Hepatocyte (in vitro differentiated cells): ENCODE measurements around the gene SPINK6.

Experiments
- EZH2 ChIP-seq: fragments of 200-600 bp; sonication (generic); IDR thresholded peaks from 2 replicates; pipeline ENCODE4 v1.6.1; 2016; ENCODE audit warnings: antibody characterized with exemption, mild to moderate bottlenecking, borderline replicate concordance
- EZH2phosphoT487 ChIP-seq: fragments of 200-600 bp; sonication (generic); IDR thresholded peaks from one replicate; pipeline ENCODE4 v1.6.1; 2018; ENCODE audit warnings: antibody characterized with exemption, mild to moderate bottlenecking, low read depth, moderate library complexity; ENCODE audit not compliant: unreplicated experiment, severe bottlenecking
- TF ChIP-seq, protein P1 (sequence below): fragments of 200-600 bp; sonication (generic); IDR thresholded peaks from 2 replicates; pipeline ENCODE4 v1.5.1; 2016; ENCODE audit warnings: antibody characterized with exemption, mild to moderate bottlenecking; ENCODE audit not compliant: poor library complexity

DNA sequence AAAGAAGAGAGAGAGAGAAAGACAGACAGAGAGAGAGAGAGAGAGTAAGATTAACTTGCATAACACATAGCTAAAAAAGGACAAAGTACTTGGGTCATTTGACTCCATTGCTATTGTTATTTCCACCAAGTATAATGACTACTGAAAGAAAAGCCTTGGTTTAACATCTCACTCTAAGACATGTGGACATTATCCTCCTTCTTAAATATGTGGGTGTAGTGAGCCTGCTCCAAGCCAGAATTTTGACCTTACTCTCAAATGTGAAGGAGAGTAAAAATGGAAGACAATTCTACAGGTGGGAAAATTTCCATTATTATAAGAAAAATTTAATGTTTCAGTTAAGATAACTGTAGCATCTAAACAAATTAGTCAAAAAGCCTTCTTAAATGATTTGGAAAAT, 27.0 kb downstream of the SPINK6 start:
- TF ChIP-seq, protein P1, sequence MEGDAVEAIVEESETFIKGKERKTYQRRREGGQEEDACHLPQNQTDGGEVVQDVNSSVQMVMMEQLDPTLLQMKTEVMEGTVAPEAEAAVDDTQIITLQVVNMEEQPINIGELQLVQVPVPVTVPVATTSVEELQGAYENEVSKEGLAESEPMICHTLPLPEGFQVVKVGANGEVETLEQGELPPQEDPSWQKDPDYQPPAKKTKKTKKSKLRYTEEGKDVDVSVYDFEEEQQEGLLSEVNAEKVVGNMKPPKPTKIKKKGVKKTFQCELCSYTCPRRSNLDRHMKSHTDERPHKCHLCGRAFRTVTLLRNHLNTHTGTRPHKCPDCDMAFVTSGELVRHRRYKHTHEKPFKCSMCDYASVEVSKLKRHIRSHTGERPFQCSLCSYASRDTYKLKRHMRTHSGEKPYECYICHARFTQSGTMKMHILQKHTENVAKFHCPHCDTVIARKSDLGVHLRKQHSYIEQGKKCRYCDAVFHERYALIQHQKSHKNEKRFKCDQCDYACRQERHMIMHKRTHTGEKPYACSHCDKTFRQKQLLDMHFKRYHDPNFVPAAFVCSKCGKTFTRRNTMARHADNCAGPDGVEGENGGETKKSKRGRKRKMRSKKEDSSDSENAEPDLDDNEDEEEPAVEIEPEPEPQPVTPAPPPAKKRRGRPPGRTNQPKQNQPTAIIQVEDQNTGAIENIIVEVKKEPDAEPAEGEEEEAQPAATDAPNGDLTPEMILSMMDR, result no peak
- TF ChIP-seq EZH2, result no peak
- TF ChIP-seq EZH2phosphoT487, result no peak
